HG03066 (cell line): ENCODE data around the gene SEBOX.
A peak's percentile ranks its signal among the peaks of the same experiment; 100 is the strongest.

Experiments
- ATAC-seq: cut with Tn5 transposase; IDR thresholded peaks from one replicate; pipeline ENCODE4 v1.9.1; 2021; ENCODE audit warnings: low read depth; ENCODE audit not compliant: unreplicated experiment

SEBOX gene

DNA sequence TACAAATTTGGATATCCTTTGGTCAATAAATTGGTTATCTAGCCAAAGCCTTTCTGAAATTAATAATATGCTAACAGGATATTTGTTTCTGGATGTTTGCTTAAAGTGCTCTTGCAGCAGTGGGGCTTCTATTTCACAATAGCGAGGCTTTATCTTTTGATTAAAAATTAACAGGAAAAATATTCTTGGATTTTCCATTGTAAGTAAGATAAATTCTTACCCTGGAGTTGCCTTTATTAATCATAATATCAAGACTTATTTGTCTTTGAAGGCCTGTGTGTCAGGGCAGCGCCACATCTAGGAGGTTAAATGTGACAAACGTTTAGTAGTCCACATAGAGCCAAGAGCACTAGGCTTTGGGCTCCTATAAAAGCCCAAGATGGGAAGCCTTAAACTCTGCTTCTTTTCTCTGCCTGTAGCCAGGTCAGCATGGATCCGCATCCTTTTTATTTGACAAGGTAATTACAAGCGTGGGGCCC, 40.7 kb downstream of the SEBOX start:
- ATAC-seq = no peak

DNA sequence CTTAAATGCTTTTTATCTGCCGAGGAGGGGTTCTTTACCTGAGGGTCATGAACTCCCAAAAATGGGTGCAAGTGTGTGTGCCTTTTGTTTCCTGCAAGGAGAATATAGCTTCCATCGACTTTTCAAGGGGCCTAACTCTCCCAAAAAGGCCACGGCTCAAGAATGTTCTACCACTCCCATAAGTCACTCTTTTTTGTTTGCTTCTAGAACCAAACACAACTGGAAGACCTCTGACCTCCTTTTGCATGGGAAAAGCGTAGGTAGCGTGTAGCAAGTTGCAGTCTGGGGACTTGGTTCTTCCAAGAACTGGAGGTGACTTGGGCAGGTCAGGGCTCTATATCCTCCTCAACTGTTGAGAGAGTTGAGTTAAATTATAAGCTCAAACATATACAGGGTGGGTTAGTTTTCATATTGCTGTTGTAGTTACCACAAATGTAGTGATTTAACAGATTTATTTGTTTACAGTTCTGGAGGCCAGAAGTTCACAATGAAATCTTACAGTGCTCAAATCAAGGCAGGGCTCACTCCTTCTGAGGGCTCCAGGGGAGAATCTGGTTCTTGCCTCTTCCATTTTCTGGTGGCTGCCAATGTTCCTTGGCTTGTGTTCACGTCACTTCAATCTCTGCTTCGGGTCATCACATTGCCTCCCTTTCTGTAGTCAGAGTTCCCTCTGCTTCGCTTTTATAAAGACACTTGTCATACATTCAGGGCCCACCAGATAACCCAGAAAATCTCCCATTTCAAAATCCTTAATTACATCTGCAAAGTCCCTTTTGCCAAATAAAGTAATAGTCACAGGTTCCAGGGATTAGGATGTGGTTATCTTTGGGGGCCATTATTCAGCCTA, 44.6 kb downstream of the SEBOX start:
- ATAC-seq = no peak

DNA sequence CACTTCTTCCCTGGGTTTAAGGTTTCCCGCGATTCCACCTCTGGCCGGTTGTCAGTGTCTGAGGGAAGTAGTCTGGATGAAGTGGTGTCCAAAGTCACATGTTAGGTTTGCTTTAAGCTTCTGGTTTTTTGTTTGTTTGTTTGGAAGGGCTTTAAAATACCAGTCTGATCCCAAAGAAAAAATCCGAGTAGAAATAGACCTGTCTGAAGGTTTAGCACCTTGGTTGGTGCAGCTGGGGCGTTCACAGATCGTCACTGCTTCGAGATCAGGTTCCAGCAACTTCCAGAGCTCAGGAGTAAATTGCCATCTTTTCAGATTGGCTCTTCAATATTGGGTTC, 45.4 kb downstream of the SEBOX start:
- no peak for ATAC-seq

DNA sequence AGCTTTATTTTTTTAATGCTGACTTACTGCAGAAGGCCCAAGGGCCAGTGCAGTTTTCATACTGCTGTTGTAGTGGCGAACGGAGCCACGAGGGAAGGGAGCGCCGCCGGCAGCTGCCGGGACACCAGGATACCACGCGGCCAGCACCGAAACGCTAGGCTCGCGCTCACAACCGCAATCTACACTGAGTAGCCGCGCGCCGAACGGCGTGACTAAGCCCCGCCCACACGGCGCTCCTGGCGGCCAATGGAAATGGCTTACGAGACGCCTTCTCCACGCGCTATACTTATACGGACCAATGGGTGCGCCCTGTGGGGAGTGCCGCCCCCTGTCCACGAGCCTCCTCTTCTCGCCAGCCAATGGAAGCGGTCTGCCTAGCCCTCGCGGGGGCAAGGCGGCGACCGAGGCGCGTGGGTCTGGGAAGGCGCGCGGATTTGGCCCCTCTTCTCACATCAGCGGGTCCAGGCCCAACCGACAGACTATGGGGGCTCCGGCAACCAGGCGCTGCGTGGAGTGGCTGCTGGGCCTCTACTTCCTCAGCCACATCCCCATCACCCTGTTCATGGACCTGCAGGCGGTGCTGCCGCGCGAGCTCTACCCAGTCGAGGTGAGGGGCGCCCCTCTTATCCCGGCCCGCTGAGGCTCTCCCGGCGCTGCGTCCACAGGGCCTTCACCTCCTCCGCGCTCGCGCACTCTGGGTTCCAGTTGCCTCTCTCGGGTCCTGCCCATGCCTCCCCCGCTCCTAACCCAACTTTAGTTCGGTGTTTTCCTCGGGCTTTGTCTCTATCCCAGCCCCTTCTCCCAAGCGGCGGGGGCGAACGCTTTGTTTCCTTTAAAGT, 46.0 kb downstream of the SEBOX start, which contains the start of gene TMEM97:
Gene TMEM97, plus strand, starts transcription at position 442 of the 839 bp plus-strand sequence. Its CDS starts 40 bp downstream, at position 482.
- peak; percentile 96 for ATAC-seq

DNA sequence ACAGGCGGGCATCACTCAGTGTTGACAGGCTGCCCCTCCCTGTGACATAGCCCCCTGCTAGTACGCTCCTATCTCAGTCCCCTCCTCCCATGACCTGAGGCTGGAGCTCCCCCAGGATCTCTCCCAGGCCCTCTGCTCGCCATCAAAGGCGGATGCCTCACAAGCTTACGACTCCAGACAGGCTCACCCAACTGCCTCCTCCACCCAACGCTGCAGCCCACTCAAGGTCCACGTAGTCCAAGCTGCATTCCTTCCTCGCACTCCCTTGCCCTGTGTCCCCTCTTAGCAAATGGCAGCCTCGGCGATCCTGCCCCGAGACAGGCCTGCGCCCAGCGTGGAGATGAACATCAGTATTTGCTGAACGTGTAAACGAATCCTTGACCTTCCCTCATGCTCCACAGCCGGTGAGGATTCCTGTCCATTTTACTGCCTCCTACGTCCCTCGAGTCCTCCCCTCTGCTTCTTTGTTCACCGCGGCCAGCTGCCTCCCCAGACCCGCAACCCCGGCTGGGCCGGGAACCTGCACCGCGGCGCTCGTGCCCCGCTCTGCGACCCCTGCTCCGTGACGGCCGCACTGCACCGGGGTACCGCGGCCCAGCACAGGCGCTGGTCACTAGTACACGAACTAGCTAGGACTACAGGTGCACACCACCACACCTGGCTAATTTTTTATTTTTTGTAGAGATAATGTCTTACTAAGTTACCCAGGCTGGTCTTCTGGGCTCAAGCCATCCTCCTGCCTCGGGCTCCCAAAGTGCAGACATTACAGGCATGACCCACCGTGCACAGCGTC, 46.8 kb downstream of the SEBOX start:
- ATAC-seq = peak; percentile 17

DNA sequence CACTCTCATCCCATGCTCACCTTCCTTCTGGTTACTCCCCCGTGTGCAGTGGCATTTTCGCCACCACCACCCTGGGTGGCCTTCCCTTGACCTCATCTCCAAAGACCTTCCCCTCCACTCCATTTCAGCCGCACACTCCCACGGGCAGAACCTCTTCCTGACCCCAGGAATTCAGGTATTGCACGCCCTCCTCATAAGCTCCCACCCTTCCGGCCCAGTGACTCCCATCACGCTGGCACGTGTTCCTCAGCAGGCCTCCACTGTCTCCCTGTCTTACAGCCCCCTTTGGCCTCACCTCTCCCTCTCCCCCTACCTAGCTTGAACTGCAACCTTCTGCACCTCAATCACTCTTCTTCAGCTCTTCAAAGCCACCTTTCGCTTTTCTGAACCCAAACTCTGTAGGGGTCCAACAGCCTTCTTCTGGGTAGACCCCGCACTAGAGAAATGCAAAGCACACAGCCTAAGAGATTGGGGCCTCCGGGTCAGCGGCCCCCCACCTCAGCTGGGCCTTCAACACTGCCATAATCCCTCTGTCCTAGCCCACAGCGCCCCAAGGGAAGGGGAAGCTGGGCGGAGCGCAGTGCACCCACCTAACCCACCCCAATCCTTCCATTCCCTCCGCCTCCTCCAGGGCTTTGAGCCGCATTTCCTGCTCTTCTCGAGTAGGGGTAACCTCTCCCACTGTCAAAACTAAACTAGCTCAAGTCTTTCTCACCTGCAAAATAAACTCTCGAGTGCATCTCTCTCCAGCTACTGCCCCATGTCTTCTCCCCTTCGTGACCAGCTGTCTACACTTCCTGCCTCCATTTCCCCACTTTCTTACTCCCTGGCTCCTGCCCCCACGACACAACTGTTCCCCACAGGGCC, 47.7 kb downstream of the SEBOX start:
- ATAC-seq = no peak

DNA sequence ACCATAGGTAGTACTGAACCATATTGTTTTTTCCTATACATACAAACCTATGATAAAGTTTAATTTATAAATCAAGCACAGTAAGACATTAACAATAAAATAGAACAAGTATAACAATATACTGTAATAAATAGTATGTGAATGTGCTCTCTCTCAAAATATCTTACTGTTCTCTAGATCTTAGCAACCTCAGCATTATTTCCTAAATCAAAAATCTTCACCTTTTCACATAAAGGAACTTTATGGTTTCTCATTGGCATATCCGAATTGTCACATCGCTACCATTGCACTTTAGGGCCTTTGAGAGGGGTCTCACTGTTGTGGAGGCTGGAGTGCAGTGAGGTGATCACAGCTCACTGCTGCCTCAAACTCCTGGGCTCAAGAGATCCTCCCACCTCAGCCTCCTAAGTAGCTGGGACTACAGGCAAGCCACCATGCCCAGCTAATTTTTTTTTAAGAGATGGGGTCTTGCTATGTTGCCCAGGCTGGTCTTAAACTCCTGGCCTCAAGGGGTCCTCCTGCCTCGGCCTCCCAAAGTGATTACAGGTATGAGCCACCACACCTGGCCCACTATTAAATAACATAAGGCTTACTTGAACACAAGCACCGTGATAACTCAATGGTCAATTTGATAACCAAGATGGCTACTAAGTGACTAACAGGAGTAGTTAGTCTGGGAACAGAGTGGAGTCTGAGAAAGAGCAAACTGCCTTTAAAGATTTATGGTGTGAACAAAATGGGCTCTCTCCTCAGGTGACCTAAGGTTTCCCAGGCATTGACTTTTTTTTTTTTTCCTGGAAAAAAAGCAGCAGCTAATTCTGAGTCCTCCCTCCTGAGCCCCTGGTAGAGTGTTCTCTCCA, 48.9 kb downstream of the SEBOX start:
- no peak for ATAC-seq

DNA sequence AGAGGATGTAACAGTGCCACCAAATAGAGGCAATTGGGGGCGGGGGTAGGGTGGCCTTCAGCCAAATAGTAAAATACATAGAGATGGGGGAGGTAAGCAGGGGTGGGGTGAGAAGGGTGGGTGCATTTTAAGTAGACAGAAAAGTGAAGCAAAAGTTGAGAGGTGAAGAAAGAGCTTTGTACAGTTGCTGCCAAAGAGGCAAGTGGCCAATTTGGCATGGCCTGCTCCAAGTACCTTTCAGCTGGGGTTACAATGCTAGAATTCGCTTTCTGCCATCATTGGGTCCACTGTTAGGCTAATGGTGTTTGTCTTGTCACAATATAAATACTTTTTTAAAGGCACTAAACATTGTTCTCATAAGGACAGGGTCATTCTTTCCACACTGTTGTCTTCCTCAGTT, 51.2 kb downstream of the SEBOX start:
- no peak for ATAC-seq
